GM18873 (cell line): ENCODE data around the gene RASGEF1B.

Experiments
- ATAC-seq: cut with Tn5 transposase; IDR thresholded peaks from one replicate; pipeline ENCODE4 v1.9.1; 2021; ENCODE audit warnings: mild to moderate bottlenecking, moderate library complexity, moderate number of reproducible peaks; ENCODE audit not compliant: unreplicated experiment, low FRiP score

RASGEF1B gene

GRCh38 chr4:81471588-81472280, at the start of gene RASGEF1B:
Gene RASGEF1B (minus strand): TSS chr4:81471907. CDS start chr4:81459508, 12,399 bp downstream.
- peak; percentile 84 for ATAC-seq

DNA sequence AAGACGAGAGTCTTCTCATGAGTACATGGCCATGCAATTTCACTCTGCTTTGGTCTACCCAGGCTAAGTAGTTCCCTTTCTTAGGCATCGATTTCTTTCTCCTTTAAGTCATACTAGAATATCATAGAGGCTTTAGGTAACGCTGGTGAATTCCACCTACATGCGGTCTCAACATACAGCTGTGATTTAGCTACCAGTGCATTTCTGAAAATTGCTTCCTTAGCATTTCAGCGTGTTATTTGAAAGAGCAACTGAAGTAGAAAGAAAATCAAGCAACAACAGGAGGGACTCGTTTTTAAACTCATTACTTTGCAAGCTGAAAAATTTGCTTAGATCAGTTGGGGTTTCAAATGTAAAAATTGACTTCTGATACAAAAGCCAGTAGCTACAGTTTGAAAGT, 48.1 kb upstream of the RASGEF1B start:
- no peak for ATAC-seq

GRCh38 chr4:81519427-81519773, 47.7 kb upstream of the RASGEF1B start:
- ATAC-seq: no peak

- no peak for ATAC-seq
Observed at GRCh38 chr4:81518762-81519426, 47.2 kb upstream of the RASGEF1B start.

GRCh38 chr4:81516241-81516640, 44.5 kb upstream of the RASGEF1B start:
- ATAC-seq: no peak

DNA sequence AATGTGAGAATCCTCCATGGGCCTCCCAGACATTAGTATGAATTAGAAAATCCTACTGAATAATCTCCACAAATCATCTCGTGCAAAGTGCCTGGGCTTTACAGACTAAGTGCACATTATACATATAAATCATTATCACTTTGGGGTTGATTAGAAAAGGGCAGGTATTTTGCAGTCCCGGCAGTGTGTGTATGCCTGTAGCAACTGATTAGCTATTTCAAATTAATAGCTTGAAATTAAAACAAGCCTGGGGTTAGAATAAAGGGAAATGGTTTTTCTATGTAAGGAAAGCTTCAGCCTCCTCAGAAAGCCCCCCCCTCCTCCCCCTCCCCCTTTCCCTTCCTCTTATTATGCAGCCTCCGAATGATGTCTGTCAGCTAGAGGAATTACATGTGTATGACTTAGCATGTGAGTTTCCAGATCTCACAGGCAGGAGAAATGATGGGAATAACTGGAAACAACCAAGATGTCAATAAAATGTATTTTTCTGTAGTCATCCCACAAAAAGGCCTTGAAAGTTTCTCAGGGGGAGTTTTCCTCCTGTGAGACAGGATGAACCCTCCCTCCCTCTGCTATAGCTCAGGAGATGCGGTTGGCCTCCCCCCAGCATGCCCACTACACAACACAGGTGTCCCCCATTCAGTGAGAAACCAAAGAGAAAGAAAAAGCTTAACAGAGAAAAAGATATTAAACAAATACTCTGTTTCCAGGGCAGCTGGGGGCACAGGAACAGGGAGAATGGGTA, 41.2 kb upstream of the RASGEF1B start:
- ATAC-seq: no peak

GRCh38 chr4:81512001-81512756, 40.5 kb upstream of the RASGEF1B start:
- ATAC-seq: no peak

- ATAC-seq: no peak
Observed at GRCh38 chr4:81510643-81511178, 39.0 kb upstream of the RASGEF1B start.

DNA sequence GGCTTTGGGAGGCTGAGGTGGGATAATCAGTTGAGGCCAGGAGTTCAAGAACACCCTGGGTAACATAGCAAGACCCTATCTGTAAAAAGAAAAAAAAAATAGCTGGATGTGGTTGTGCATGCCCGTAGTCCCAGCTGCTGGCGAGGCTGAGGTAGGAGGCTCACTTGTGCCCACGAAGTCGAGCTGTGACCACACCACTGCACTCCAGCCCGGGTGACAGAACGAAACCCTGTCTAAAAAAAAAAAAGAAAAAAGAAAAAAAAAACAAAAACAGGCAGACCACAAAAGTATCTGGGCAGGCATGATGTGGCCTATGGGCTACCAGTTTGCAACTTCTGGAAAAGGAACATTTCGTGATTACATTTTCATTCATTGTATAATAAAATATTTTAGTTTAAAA, 38.1 kb upstream of the RASGEF1B start:
- ATAC-seq: no peak

DNA sequence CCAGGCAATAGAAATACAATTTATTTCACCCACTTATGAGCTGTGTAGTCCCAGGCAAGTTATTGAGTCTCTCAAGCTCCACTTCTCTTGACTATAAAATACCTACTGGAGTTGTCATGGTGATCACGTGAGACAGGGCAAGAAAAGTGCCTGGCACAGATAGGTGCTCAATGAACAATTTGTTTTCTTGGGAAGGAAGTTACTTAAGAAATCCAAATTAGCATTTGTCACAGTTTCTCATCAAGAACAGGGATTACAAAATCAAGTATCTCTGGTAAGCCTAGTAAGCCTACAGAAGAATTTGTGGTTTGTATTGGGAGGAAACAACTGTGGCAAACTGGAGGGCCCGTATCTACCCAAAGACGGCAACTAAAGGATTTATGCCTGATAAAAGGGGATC, 37.5 kb upstream of the RASGEF1B start:
- no peak for ATAC-seq

DNA sequence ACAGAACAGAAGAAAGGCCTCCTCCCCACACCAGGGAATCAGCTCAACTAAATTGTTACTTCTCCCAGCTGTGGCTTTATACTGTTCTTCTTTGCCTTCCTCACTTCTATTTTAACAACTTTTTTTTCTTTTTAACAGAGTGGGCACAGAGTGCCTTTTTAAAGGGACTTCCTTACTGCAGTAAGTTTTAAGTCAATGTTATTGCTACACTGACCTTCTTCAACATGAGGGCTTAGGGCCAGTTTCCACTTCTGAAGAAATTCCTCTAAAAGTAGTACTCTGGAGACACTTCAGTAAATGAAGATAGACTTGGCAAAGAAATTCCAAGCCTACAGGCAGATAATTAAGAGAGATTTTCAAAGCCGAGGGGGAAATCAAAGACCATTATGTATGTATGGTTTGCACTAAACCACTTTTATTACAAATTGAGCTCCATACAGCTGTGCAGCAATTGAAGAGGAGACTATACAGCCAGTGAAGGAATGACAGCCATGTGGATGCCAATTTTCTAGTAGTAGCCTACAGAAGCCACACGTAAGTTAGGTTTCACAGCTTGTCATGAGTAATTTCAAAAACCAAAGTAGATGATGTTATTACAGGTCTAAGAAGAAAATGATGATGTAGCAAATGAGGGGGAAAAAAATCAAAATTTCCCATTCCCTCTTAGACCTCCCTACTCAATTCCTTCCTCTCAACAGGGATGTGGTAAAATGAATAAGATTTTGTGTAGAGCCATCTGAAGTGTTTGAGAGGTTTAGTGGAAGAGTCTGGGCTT, 36.9 kb upstream of the RASGEF1B start:
- ATAC-seq: no peak

- ATAC-seq: no peak
Observed at GRCh38 chr4:81507530-81507929, 35.8 kb upstream of the RASGEF1B start.

GRCh38 chr4:81506731-81507130, 35.0 kb upstream of the RASGEF1B start:
- peak; percentile 86 for ATAC-seq

- no peak for ATAC-seq
Observed at GRCh38 chr4:81505726-81506125, 34.0 kb upstream of the RASGEF1B start.

DNA sequence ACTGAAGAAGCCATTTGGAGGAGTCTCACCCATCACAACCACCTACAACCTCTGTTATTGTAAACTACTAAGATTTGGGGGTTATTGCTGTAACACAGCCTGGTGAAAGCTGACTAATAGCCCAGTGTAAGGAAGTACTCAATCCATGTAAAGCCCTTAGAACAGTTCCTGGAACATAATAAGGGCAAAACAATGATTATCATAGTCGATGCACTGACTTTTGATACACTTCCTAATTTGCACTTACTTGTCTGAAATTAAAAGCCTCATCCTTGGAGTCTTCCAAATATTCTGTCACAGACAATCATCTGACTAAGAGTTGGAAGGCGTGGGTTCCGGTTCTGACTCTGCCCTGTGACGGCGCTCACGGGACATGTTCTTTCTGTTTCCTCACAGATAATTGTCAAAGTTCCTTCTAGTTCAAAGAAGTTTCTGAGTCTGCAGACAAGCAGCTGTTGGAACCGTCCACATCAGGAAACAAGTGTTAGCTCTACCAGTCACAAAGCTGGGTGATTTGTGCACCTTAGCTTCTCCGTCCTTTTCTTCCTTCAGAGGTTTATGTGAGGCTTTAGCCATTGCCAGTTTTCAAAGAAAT, 33.4 kb upstream of the RASGEF1B start:
- peak; percentile 44 for ATAC-seq

- ATAC-seq: no peak
Observed at GRCh38 chr4:81504112-81505003, 32.7 kb upstream of the RASGEF1B start.

- ATAC-seq: no peak
Observed at GRCh38 chr4:81503586-81503985, 31.9 kb upstream of the RASGEF1B start.

- no peak for ATAC-seq
Observed at GRCh38 chr4:81502564-81502963, 30.9 kb upstream of the RASGEF1B start.
